ENCODE measurements around the gene PPP1R8. TPM values are rescaled to one million over a fixed set of nuclear protein-coding genes. Genes with fewer than 3 reads are reported as not detected.
"Not testable (repeated sequence)": the region's sequence is repeated elsewhere in the genome, so short reads cannot be mapped to it uniquely, and the experiment has no call there.

The PPP1R8 gene
- total and polyA plus RNA-seq, 7 donors: 25.8 to 37.5 (median 31.8) TPM

GRCh38 chr1:27868932-27869718, 38.5 kb downstream of the PPP1R8 start:
- Histone ChIP-seq H3K9me3 (no peaks in the 10 kb centered on the region), H3K27ac (peak overlapping the region in 2 of 4 donors; percentile 14 to 25), H3K4me1 (peaks cover 0 to 14% (median 10%) of the 10 kb centered on the region in 4 donors), H3K27me3 (no peaks in the 10 kb centered on the region), H3K4me3 (no peak overlapping the region), H3K36me3 (no peaks in the 10 kb centered on the region)
- peak; percentile 59 for DNase-seq
- no peak for TF ChIP-seq EP300 (IDR thresholded peaks at IDR 0.05)
- no peak for TF ChIP-seq POLR2AphosphoS5 (IDR thresholded peaks at IDR 0.05)
- no peak for TF ChIP-seq POLR2A (IDR thresholded peaks at IDR 0.05)
- TF ChIP-seq CTCF (IDR thresholded peaks at IDR 0.05): no peak
- WGBS, 2 donors: 40 to 52% methylated on average over 16 of the region's 16 CpGs
- intact Hi-C loops (cut with DNase I): no loop called here

- intact Hi-C loops (cut with DNase I): no loop called here
- WGBS, 2 donors: 84 to 91% methylated on average over 1 of the region's 1 CpG
Observed at GRCh38 chr1:27869719-27870085, 39.1 kb downstream of the PPP1R8 start.

GRCh38 chr1:27871076-27871475, 40.5 kb downstream of the PPP1R8 start:
- H3K4me3 ChIP-seq; intact Hi-C loops (cut with DNase I); H3K9me3 ChIP-seq; H3K27ac ChIP-seq; H3K27me3 ChIP-seq; H3K36me3 ChIP-seq: not testable (repeated sequence)
- 85 to 93% methylated on average over 7 of the region's 7 CpGs for WGBS, 2 donors
- H3K4me1 ChIP-seq: peaks cover 0 to 20% (median 12%) of the 10 kb centered on the region in 4 donors
- DNase-seq: peak; percentile 38

More at GRCh38 chr1:27869719-27870085, 39.1 kb downstream of the PPP1R8 start:
- Histone ChIP-seq H3K9me3 (no peaks in the 10 kb centered on the region), H3K36me3 (no peaks in the 10 kb centered on the region), H3K4me3 (no peak overlapping the region), H3K27ac (peak overlapping the region in 1 of 4 donors; percentile 25), H3K27me3 (no peaks in the 10 kb centered on the region), H3K4me1 (peaks cover 0 to 14% (median 10%) of the 10 kb centered on the region in 4 donors)
- peak; percentile 24 for DNase-seq
- TF ChIP-seq EP300 (IDR thresholded peaks at IDR 0.05) (no peak), POLR2AphosphoS5 (IDR thresholded peaks at IDR 0.05) (no peak), CTCF (IDR thresholded peaks at IDR 0.05) (no peak), POLR2A (IDR thresholded peaks at IDR 0.05) (no peak)

- whole genome bisulfite sequencing, 2 donors: 8 to 10% methylated on average over 53 of the region's 53 CpGs
- DNase-seq: peak; percentile 78
- peaks cover 0 to 20% (median 12%) of the 10 kb centered on the region in 4 donors for H3K4me1 ChIP-seq
- H3K9me3 ChIP-seq: no peaks in the 10 kb centered on the region
- H3K27ac ChIP-seq: peak within 1 kb of the TSS; percentile 58 to 75 (median 66)
- peak within 1 kb of the TSS; percentile 46 to 65 (median 58) for H3K4me3 ChIP-seq
- no peaks in the 10 kb centered on the region for H3K36me3 ChIP-seq
- TF ChIP-seq CTCF (IDR thresholded peaks at IDR 0.05) (no peak), EP300 (IDR thresholded peaks at IDR 0.05) (no peak), POLR2AphosphoS5 (IDR thresholded peaks at IDR 0.05) (peak; percentile 32 to 83 (median 72)), POLR2A (IDR thresholded peaks at IDR 0.05) (peak in 1 of 2 donors; percentile 24)
- intact Hi-C loops (cut with DNase I): no loop called here
- no peaks in the 10 kb centered on the region for H3K27me3 ChIP-seq
Observed at GRCh38 chr1:27872059-27872801, 41.6 kb downstream of the PPP1R8 start, which contains the start of gene THEMIS2. TSS of gene THEMIS2 (plus strand) at chr1:27872544. CDS start at chr1:27872572, 28 bp downstream.
